KMS-11 (cell line): Measurements from ENCODE around the gene CACNG8.
"Not testable (repeated sequence)": the region's sequence is repeated elsewhere in the genome, so short reads cannot be mapped to it uniquely, and the experiment has no call there.

Experiments
- H2AFZ ChIP-seq: fragments of 200-600 bp; sonication (generic); 2 replicates; pipeline ENCODE4 v1.6.1; 2016; ENCODE audit warnings: antibody characterized with exemption, mixed run types, low read depth
- H3K27ac ChIP-seq: fragments of 200-600 bp; sonication (generic); 2 replicates; pipeline ENCODE4 v1.6.1; 2016; ENCODE audit warnings: mild to moderate bottlenecking, mixed run types
- H3K27me3 ChIP-seq: fragments of 200-600 bp; sonication (generic); 2 replicates; pipeline ENCODE4 v1.6.1; 2017; ENCODE audit warnings: mild to moderate bottlenecking, low read depth, mixed run types, moderate library complexity; ENCODE audit not compliant: insufficient read depth
- H3K36me3 ChIP-seq: fragments of 200-600 bp; sonication (generic); 2 replicates; pipeline ENCODE4 v1.6.1; 2017; ENCODE audit warnings: mild to moderate bottlenecking, mixed run types; ENCODE audit not compliant: insufficient read depth
- H3K4me1 ChIP-seq: fragments of 200-600 bp; sonication (generic); 2 replicates; pipeline ENCODE4 v1.6.1; 2016; ENCODE audit warnings: mild to moderate bottlenecking, low read depth, mixed run types; ENCODE audit not compliant: poor library complexity, severe bottlenecking
- H3K4me2 ChIP-seq: fragments of 200-600 bp; sonication (generic); 2 replicates; pipeline ENCODE4 v1.7.0; 2016; ENCODE audit warnings: mild to moderate bottlenecking, mixed run types
- H3K4me3 ChIP-seq: fragments of 200-600 bp; sonication (generic); IDR thresholded peaks from 2 replicates; pipeline ENCODE4 v1.6.1; 2017; ENCODE audit warnings: low read depth, low read length, mixed read lengths; ENCODE audit not compliant: insufficient read depth
- H3K79me2 ChIP-seq: fragments of 200-600 bp; sonication (generic); 2 replicates; pipeline ENCODE4 v1.6.1; 2016; ENCODE audit warnings: low read depth, mixed run types; ENCODE audit not compliant: insufficient read depth
- H3K9ac ChIP-seq: fragments of 200-600 bp; sonication (generic); 2 replicates; pipeline ENCODE4 v1.6.1; 2016; ENCODE audit warnings: mild to moderate bottlenecking, mixed run types
- H4K20me1 ChIP-seq: fragments of 200-600 bp; sonication (generic); 2 replicates; pipeline ENCODE4 v1.6.1; 2016; ENCODE audit warnings: mild to moderate bottlenecking, mixed run types; ENCODE audit not compliant: insufficient read depth
- TF ChIP-seq, protein P1 (sequence below): fragments of 200-600 bp; sonication (generic); conservative IDR thresholded peaks from 2 replicates; pipeline ENCODE4 v1.6.1; 2017; ENCODE audit warnings: low read depth, mild to moderate bottlenecking, antibody characterized with exemption, low read length, moderate library complexity, mixed read lengths

The CACNG8 gene

DNA sequence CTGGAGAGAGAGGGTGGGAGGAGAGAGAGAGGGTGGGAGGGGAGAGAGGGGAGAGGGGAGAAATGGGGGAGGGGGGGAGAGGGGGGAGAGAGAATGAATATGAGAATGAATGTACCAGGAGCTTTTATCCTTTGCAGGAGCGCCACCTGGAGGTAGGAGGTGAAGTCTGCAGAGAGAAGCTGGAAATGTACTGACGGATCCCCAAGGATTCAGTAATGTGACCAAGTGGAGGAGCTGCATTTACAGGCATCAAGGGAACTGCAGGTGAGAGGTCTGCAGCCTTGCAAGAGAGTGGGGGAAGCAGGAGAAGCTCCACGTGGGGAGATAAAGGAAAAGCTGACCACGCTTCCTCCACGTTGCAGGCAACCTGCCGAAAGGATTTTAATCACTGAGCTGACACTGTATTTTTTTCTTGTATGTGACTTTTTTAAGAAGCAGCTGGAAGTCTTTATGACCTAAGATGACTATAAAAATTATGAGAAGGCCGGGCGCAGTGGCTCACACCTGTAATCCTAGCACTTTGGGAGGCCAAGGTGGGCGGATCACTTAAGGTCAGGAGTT is 67.3 kb downstream of the CACNG8 start:
- Histone ChIP-seq H3K4me2 (no peak overlapping the region), H3K4me3 (no peak overlapping the region), H3K79me2 (no peaks in the 10 kb centered on the region), H3K27me3 (no peaks in the 10 kb centered on the region), H2AFZ (no peak overlapping the region), H3K36me3 (no peaks in the 10 kb centered on the region), H3K4me1 (no peaks in the 10 kb centered on the region), H4K20me1 (no peaks in the 10 kb centered on the region), H3K9ac (no peak overlapping the region), H3K27ac (no peak overlapping the region)
- TF ChIP-seq, protein P1, sequence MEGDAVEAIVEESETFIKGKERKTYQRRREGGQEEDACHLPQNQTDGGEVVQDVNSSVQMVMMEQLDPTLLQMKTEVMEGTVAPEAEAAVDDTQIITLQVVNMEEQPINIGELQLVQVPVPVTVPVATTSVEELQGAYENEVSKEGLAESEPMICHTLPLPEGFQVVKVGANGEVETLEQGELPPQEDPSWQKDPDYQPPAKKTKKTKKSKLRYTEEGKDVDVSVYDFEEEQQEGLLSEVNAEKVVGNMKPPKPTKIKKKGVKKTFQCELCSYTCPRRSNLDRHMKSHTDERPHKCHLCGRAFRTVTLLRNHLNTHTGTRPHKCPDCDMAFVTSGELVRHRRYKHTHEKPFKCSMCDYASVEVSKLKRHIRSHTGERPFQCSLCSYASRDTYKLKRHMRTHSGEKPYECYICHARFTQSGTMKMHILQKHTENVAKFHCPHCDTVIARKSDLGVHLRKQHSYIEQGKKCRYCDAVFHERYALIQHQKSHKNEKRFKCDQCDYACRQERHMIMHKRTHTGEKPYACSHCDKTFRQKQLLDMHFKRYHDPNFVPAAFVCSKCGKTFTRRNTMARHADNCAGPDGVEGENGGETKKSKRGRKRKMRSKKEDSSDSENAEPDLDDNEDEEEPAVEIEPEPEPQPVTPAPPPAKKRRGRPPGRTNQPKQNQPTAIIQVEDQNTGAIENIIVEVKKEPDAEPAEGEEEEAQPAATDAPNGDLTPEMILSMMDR = peak; percentile 39; the same call in 1 of the 2 replicates

DNA sequence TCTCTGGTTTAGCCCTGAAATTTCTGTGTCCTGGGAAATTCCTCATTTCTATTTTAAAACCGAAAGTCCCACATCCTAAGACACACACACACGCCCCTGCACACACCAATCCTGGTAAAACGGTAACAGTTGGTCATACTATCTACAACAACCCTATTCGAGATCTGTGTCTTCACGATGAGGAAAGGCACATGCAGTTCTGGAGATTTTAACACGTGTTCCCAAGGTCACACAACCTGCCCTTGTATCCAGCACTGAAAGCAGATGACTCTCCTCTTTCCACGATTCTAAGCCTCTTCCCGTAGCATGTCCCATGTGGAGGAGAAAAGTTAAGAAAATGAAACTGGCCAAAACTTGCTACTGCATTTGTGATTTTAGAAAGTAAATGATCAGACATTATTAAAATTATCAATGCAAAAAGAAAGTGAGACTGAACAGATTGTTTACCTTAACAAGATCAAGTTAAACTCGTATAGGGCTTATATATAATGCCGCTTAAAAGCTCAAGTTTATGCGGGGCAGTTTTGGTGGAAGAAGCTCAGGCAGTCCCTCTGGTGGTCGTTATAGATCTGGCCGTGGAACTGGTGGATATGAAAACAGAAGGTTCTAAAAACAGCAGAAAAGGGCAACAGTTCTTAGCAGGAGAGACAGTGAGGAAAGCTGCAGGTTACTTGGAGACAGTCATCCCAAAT is 68.3 kb downstream of the CACNG8 start:
- Histone ChIP-seq H3K36me3 (no peaks in the 10 kb centered on the region), H4K20me1 (no peaks in the 10 kb centered on the region), H3K9ac (no peak overlapping the region), H3K27me3 (no peaks in the 10 kb centered on the region), H3K4me1 (no peaks in the 10 kb centered on the region), H3K79me2 (no peaks in the 10 kb centered on the region), H3K27ac (no peak overlapping the region), H3K4me2 (no peak overlapping the region), H3K4me3 (no peak overlapping the region), H2AFZ (no peak overlapping the region)
- TF ChIP-seq, protein P1 = no peak

DNA sequence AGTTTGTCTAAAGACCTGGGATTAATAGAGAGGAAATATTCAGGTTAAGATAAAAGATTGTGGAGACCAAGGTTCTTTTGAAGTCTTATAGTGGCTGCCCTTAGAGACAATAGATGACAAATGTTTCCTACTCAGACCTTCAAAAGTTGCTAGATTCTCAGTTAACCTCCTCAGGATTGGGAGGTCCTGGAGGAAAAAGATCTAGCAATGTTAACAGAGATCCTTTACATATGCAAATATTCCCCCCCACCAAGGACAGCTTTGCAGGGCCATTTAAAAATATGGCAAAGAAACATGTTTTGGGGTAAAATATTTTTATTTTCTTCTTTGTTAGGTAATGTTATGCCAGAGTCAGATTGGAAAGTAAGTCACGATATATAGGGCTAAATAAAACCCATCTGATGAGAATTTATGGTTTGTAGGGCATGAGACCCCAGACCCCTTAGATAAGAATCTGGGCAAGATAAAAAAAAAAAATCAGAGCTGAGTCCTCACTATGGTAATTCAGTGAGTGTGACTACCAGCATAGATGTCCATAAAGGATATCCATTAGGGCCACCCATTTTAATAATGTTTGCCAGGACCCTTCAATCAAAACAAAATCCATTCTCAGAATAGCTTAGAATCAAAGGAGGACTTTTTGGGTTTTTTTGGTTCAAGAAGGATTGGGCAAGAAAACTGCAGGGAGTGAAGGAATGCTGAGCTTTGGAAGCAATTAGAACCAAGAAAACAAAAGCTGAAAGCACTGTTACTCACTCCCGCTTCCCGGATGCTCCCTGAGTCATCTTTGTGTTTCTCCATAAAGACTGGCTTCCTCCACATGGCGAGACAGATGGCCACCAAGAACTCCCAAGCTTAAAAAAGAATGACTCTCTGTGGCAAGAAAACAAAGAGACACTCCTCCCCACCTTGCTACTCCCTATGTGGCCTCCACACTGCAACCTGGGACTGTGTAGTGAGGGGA is 72.8 kb downstream of the CACNG8 start:
- H2AFZ ChIP-seq = no peak overlapping the region
- TF ChIP-seq, protein P1 = no peak
- no peaks in the 10 kb centered on the region; the same call in 1 of the 2 replicates for H3K27me3 ChIP-seq

DNA sequence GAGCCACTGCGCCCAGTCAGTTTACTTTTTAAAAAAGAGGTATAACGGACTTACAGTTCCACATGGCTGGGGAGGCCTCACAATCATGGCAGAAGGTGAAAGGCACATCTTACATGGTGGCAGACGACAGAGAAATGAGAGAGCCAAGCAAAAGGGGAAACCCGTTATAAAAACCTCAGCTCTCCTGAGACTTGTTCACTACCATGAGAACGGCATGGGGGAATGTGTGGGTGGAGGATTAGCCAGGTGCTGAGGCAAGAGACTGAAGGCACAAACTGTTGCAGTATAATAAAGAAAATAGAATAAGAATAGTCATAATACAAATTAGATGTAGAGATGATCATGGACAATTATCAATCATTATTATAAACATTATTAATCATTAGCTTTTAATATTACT is 73.8 kb downstream of the CACNG8 start:
- not testable (repeated sequence) for H3K27me3 ChIP-seq, H3K27ac ChIP-seq

More for the DNA sequence above, 72.8 kb downstream of the CACNG8 start:
- no peak overlapping the region for H3K27ac ChIP-seq
- H4K20me1 ChIP-seq = no peaks in the 10 kb centered on the region
- no peak overlapping the region for H3K4me2 ChIP-seq
- no peaks in the 10 kb centered on the region for H3K36me3 ChIP-seq
- no peaks in the 10 kb centered on the region for H3K79me2 ChIP-seq
- no peak overlapping the region for H3K9ac ChIP-seq
- H3K4me3 ChIP-seq = no peak overlapping the region
- no peaks in the 10 kb centered on the region for H3K4me1 ChIP-seq

More for the DNA sequence above, 73.8 kb downstream of the CACNG8 start:
- not testable (repeated sequence) for H4K20me1 ChIP-seq, H3K4me1 ChIP-seq, H3K4me3 ChIP-seq, H3K9ac ChIP-seq, H3K79me2 ChIP-seq, H3K36me3 ChIP-seq, H2AFZ ChIP-seq, H3K4me2 ChIP-seq
